Activated gamma-delta T cell (primary cell): Measurements from ENCODE around the gene SHB.

Experiments
- DNase-seq: peaks from one replicate; lab custom pipeline; 2025; lab: John Stamatoyannopoulos, UW

SHB gene

DNA sequence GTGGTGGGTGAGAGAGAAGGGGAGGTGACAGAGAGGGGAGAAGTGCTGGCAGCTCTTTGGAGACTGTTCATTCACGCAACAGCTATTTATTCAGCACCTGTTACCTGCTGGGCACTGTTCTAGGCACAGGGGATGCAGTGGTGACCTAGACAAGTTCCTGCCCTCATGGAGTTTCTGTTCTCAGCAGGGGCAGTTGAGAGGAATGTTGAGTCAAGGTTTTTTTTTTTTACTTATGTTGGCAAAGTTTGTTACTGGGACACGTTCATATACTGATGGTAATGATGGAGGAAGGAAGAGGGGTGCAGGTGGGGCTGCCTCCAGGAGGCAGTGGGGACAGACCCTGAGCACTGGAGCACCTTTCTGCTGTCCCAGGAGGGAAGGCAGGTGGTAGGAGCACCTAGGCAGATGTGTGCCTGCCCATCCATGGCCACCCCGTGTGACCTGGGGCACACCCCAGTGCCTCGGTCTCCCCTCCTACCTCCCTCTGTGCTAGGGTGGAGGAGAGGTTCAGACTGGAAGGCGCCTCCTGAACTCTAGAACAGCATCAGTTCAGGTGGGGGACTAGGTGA, 115.7 kb downstream of the SHB start:
- no peak for DNase-seq

DNA sequence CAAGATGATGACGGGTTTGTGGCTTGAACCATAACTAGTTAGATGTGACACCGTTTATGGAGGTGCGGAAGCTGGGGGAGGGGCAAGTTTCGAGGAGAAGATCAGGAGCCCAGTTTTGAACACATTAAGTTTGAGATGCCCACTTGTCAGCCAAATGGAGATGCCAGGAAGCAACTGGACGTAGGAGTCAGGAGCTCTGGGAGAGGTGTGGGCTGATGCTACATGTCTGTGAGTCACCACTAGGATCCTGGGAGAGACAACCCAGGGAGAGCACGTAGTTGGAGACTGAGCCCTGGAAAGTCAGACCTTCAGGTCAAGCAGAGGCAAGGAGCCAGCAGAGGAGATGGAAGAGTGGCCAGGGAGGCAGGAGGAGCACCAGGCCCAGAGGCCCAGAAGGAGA, 116.3 kb downstream of the SHB start:
- no peak for DNase-seq

DNA sequence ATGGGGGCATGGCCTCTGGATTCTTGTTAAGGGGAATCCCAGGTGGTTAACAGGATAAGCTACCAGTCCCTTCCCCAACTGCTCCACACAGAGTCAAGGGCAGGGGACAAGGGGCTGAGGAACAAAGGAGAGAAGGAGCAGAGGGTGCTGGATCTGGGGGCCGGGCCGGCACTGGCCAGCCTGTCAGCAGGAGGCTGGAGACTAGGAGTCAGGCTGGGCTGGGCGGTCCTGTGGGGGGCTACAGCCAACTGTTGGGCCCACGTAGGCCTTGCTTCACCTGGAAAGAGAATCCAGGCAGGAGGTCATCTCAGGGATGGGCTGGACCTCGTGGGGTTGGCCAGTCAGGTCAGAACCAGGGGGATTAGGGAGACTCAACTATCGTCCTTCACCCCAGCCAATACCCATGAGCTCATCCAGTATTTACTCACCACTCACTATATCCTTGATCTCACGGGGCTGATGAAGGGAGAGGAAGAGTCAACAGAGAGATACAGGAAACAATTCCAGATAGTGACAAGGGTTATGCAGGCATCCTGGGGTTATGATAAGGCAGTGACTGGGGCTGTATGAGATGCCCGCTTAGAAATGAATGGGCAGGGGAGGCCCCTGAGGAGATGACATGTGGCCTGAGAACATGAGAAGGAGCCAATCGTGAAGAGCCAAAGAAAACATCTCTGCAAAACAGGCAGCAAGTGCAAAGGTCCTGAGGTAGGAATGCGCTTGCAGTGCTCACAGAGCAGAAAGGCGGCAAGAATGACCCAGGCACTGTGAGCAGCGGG, 117.2 kb downstream of the SHB start:
- no peak for DNase-seq

DNA sequence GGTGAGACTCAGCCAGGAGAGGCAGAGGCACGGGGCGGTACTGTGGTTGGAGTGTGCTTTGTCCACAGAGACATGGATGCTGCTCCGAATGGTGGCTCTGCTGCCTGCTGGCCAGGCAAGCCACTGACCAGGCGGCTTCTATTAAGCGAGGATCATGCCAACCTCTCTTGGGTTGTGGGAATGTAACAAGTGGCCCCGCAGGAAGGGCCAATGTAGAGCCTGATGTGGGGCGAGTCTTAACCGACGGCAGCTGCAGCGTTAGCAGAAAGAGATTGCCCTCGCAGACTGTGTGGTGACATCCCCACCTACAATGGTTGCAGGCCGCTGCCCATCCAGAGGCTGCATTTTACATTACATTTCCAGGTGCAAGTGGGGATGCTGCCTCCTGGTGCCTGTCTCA, 118.5 kb downstream of the SHB start:
- DNase-seq = no peak

DNA sequence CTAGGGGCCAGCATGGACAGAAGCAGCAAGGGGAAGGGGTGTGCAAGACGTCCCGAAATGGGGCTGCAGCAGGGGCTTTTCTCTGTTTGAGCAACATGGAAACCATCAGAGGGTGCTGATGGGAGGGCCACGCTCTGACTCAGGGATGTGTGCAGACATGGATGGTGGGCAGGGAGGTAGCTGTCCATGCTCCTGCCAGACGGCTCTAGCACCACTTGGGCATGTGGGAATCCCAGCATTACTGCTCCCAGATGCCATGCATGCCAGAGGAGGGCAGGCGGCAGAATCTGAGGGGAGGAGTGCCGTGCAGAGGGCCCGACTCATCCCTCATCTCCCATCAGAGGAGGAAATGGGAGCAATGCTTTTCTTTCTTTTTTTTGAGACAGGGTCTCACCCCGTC, 119.5 kb downstream of the SHB start:
- no peak for DNase-seq

DNA sequence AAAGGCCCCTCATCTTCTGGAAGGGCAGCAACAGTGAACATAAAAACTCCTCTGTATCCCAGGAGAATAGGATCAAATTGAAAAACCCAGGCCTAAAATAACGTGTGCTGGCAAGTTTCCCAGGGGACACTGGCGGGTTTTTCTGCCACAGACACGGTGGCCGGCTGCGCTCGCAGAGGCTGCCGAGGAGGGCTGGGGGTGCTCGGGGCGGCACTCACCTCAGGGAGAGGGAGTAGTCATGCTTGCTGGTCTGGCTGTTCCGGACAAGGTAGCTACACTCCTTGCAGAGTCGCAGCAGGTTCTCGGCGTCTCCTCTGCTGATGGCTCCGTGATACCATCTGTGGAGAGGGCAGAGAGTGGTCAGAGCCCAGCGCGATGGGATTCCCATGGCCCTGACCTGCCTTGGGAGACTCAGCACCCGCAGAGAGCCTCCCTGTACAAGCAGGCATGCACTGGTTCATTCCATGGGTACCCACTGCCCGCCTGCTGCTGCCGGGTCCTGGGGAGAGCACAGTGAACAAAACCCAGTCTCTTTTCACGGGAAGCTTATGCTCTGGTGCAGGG, 120.5 kb downstream of the SHB start:
- no peak for DNase-seq

DNA sequence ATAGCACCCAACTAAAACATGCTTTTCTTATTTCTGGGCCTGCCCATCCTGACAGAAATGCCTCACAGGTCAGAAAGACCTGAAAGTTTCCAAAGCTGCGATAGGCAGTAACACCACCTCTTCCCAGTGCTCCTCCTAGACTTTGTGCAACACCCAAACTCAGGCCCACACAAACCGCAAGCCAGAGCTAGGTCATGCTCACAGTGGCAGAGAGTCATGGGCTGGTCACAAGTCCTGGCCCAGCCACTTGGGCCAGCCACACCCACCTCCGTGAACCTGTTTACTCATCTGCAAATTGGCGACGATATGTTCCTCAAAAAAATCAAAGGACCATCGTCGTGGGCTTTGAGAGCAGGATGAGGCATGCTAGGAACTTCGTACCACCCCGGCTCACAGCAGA, 121.0 kb downstream of the SHB start:
- no peak for DNase-seq

DNA sequence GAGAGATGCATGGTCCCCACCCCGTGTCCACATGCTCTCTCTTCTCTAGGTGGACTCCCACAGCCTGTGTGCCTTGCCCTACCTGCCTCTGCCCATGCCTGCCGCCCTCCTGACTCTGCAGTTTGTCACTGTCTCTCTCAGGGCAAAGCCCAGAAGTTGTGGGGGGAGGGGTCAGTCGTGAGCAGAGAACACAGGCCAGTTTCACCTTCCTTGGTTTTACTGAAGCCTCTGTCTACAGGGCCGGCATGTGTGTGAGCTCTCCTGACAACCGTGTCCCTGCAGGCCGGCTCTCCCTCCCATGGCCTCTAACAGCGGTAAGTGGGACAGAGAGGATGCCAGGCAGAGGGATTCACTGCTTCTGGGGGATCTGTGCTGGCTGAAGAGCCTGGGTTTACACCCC, 121.6 kb downstream of the SHB start:
- DNase-seq = no peak

DNA sequence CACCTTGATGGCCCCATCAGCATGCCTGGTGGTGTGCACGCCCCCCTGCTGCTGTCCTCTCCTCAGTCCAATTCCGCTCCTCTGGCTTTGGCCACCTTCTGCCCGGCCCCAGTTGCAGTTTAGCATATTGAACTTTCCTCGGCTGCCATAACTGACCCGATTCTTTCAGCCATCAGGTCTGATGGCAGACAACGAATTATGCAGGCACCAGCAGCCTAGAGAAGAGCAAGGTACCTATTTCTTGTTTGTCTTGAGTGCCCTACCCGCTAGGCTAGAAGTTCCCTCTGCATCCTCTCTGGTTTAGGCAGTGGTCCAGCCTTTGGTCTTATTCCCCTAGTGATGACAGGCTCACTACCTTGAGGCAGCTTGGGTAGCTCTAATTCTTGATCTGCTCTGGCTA, 122.1 kb downstream of the SHB start:
- DNase-seq = no peak

DNA sequence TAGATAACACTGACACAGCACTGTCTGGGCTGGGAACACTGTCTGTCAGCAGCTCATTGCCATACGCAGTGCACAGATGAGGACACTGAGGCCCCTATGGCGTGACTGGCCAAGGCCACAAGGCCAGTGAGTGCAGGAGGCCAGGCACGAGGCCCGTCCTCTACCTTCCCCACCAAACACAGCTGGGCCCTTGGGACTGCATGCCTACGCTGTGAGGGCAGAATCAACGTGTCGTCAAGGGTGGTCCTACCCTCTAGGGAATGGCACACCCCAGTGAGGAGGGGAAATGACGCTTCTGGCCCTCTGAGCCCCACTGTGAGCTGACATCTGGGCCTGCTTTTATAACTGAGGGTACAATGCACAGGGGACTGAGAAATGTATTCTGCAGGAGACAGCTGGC, 123.0 kb downstream of the SHB start:
- no peak for DNase-seq

DNA sequence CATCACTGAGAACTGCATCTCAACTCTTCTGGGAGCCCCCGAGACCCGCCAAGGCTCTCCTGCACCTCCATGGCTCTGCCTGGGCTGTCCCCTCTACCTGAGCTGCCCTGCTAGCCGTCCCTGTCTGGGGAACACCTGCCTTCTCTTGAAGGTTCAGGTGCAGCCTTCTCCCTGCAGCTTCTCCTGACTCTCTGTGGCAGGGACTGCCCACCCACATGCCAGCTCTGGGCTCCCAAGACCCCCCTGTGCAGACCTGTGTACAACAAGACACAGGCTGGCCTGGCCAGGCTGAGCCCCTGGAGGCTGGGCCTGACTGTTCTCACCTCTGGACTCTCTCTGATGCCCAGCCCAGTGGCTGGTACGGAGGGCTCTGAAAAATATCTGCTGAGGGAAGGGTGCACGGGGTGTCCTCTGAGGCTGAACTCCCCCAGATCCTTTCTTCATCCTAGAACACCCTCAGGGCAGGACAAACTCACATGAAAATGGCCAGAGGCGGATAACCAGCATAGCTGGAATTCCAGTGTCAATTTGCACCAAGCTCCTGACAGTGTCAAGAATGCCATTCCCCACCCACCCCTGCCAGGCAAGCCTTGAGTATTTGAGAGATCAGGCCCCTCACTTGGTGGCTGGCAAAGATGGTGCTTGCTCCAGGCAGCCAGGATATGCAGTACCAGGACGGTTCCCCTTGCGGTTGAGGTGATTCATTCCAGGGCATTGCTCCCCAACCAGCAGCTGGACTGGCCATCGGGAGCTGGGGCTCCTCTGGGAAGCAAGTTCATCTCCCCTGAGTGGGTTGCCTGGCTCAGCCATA, 124.2 kb downstream of the SHB start:
- no peak for DNase-seq

DNA sequence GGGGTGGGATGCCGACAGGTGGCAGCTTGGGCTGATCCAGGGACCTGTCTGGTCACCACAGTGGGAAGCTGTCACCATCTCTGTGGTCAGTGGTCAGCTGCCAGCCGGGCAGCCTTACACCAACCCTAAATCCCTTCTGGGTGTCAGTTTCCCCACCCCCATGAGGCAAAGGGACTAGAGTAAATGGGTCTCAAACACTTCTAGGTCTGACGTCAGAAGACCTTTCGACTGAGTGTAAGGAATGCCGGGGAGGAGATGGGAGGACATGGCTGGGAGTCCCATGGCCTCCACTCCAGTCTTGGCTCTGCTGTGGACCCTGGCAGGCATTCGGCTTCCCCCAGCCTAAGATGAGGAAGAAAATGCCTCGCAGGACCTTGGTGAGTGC, 124.8 kb downstream of the SHB start:
- no peak for DNase-seq

DNA sequence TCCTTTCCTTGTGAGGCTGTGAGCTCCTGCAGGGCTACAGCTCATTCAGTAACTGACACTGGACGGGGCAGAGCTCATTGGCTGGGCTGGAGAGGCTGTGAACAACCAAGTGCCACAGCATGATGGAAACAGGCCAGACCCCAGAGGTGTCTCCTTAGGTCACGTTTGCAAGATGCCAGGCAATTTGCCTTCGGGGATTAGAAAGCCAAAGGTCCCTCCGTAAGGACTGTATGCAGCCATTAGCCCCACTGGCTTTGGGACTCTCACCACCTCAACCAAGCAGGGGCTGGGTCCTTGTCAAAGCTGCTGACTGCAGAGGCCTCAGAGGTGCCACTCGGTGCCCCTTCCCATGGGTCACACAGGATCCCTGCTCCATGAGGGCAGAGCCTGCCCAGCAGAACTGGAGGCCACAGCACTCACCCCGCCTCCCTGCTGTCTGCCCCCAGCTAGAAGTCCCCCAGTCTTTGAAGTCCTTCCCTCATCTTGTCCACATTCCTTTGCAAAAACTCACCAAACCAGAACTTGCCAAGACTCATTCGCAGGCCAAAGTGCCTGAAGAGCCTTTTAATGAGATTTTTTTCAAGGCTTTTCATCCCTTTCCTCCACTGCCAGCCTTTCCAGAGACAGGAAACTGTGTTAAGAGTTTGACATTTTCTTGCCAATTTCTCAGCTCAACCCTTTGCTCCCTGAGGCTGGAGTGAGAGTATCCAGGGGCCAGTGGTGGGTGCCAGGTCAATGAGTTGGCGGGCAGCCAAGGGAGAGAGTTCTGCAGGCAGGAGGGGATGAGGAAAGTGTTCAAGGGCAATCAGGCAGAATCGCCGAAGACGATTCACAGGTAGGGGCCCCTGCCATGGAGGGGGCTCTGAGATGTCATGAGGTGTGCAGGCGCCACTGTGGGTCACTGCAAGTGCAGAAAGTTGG, 125.4 kb downstream of the SHB start:
- DNase-seq = no peak

DNA sequence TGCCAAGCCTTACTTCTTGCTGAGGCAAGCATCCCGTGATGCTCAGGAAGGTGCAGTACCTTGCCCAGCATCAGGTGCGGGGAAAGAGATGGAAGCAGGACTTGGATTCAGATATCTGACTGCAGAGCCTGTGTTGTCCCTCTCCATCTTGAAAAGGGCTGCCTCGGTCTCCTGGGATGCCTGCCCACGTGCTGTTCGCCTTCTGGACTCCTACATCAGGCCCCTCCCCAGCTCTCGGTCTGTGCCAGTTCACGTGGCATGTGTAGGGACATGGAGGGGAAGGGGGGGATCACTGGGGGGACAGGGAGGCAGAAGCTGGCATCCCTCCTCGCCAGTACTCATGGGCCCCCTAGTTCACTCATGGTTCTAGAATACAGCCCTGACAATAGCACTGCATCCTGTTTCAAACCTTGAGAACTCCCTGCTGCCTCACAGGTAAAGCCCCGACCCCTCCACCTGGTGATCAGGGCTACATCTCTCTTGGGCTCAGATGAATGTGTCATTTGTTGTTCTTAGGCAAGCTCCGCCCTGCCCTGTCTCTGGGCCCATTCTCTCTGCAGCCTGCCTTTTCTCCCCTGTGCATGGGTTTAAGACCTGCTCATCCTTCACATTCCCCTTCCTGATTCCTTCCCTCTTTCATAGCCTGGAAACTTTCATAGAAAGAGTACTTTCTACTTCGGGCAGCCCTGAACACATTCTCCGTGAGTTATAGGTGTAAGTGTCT, 126.2 kb downstream of the SHB start:
- DNase-seq = no peak

DNA sequence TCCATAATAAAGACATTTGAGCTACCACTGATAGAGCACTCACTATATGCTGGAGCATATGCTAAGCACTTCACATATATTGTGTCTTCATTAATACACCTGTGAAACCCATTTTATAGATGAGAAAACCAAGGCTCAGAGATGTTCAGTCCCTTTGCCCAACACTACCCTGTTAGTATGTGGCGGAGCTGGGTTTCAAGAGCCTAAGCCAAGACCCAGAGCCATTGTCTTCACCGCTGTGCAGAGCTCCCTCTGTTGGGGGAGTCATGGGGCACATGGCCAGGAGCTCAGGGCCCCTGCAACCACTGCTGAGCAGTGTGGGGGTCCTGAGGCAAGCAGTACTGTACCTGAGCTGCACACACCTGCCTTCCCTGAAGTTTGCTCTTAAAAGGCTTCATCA, 127.8 kb downstream of the SHB start:
- no peak for DNase-seq

DNA sequence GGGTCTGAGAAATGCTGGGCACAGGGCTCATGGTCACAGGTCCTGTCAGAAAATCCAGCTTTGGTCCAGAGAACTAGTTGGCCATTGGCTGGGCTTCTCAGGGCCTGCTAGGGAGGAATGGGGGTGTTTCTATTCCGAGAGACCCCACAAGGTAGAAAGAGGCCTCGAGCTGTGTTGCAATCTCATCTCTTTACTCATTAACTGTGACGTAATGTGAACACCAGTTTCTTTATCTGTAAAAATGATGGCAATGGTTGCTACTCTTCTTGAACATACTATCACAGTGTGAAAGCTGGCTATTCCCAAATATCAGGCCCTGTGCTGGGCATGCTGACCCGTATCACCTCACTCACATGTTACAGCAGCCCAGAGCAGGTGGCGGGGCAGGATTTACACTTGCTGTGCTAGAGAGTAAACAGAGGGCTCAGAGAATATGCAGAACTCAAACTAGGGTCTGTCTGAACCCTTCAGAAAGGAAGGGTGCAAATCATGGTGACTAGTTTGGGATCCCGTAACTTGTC, 129.4 kb downstream of the SHB start:
- no peak for DNase-seq

DNA sequence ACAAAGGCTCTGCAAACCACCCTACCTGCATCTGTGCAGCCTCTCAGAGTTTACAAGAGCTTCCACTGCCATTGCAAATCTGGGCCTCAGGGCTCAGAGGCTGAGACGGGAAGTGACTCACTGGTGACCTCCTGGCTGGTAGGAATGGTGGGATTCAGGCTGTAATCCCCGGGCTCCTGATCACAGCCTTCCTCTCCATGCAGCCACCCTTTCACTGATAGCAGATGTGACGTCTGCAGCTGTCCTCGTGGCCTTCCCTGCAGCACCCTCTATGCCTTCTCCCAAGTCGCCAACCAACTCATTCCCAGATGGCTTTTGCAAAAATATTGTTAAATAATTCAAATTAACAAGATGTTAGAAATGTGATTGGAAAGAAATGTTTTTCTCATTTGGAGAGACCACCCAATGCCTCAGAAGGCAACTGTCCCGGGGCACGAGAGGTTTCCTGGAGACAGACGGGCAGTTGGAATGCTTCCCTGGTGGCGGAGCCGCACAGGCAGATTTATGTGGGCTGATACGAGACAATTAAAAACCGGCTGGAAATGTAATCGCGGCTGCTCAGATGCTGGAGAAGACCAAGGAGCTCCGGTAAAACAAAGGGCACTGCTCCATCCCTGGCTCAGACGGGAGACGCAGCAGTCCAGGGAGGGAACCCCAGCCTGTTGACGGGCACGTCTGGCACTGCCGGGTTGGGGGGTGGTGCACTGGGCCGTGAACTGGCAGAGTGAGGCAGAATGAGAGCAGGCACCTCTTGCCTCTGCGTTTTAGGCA, 130.7 kb downstream of the SHB start:
- DNase-seq = no peak

DNA sequence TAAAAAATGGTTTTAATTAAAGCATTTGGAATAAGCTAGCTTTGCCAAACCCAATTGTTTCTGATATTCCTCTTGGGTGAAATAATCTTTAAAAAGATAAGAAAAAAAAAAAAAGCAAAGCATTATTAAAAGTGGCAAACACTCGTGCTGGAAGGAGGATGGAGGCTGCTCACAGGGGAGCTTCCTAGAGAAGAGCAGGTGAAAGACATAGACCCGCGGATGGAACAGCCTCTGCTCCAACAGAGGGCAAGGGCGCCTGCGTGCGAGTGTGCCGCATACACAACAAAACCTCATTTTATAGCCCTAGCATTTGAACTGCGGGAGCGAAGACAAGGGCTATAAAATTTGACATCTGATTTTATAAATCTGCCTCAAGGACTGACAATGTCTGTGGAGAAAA, 131.7 kb downstream of the SHB start:
- no peak for DNase-seq

DNA sequence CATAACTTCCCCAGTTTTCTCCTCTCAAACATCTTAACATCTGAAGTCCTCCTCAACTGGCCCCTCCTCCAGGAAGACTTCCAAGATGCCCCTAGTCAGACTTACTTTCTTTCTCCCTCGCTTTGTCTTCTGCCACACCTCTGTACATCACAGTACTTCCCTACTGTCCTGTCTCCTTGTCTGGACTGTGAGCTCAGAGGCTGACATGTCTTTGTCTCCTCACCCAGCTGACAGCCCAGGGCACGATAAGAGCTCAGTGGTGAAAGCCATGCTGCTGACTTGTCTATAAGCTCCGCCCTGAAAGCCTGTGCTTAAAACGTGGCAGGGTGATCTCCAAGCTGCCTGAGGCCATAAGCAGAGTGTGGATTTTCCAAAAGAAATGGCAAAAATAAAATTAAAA, 132.1 kb downstream of the SHB start:
- DNase-seq = no peak

DNA sequence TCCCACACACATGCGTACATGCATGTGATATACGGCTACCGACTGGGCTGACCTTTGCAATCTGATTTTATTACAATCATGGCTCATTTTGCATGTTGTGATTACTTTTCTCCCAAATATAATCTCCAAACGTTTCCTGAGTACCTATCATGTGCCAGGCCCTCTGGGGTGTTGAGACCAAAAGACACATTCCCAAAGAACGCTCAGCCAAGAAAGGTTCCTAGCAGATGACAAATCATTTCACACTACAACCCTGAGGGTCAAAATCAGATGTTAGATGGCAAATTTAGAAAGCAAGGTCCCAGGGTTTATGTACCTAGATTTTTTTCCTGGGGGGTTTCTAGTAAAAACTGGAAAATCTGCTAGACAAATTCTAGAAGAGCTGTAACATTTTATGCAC, 132.7 kb downstream of the SHB start:
- no peak for DNase-seq
